Mesendoderm (in vitro differentiated cells): Measurements from ENCODE around the gene MARK4.
"Not testable (repeated sequence)": the region's sequence is repeated elsewhere in the genome, so short reads cannot be mapped to it uniquely, and the experiment has no call there.

ENCODE experiments used
- DNase-seq: peaks from one replicate; pipeline ENCODE4 v3.0.0; 2013
- H2AK5ac ChIP-seq: 2 replicates; pipeline ENCODE4 v1.6.1; 2013; ENCODE audit warnings: low read length, inconsistent platforms
- H2BK120ac ChIP-seq: 2 replicates; pipeline ENCODE4 v1.6.1; 2013; ENCODE audit warnings: low read depth, mild to moderate bottlenecking, low read length, moderate library complexity, mixed read lengths
- H2BK15ac ChIP-seq: replicated peaks from 2 replicates; pipeline ENCODE4 v1.6.1; 2013; ENCODE audit warnings: low read depth, mild to moderate bottlenecking, moderate library complexity
- H2BK5ac ChIP-seq: 2 replicates; pipeline ENCODE4 v1.6.1; 2013; ENCODE audit warnings: low read length, inconsistent platforms
- H3K18ac ChIP-seq: 2 replicates; pipeline ENCODE4 v1.6.1; 2013; ENCODE audit warnings: mild to moderate bottlenecking, low read length, mixed read lengths
- H3K23ac ChIP-seq: one replicate; pipeline ENCODE4 v1.6.1; 2013; ENCODE audit warnings: low read length
- H3K27ac ChIP-seq: 2 replicates; pipeline ENCODE4 v1.5.1; 2013; ENCODE audit warnings: low read depth, mild to moderate bottlenecking, inconsistent platforms, low read length, moderate library complexity
- H3K27me3 ChIP-seq: 2 replicates; pipeline ENCODE4 v1.6.1; 2013; ENCODE audit warnings: low read length, control low read depth, mild to moderate bottlenecking, inconsistent platforms; ENCODE audit not compliant: insufficient read depth, poor library complexity
- H3K36me3 ChIP-seq: 2 replicates; pipeline ENCODE4 v1.6.1; 2013; ENCODE audit warnings: low read length, inconsistent platforms; ENCODE audit not compliant: control insufficient read depth, insufficient read depth
- H3K4ac ChIP-seq: one replicate; pipeline ENCODE4 v1.6.1; 2013; ENCODE audit warnings: low read depth, mild to moderate bottlenecking, low read length, moderate library complexity
- H3K4me1 ChIP-seq: 2 replicates; pipeline ENCODE4 v1.6.1; 2013; ENCODE audit warnings: low read depth, low read length, inconsistent platforms; ENCODE audit not compliant: control insufficient read depth
- H3K4me2 ChIP-seq: 2 replicates; pipeline ENCODE4 v1.6.1; 2013; ENCODE audit warnings: low read length
- H3K4me3 ChIP-seq: 2 replicates; pipeline ENCODE4 v1.5.1; 2013; ENCODE audit warnings: mild to moderate bottlenecking, low read length
- H3K56ac ChIP-seq: one replicate; pipeline ENCODE4 v1.6.1; 2013; ENCODE audit warnings: low read length
- H3K79me1 ChIP-seq: 2 replicates; pipeline ENCODE4 v1.6.1; 2013; ENCODE audit warnings: low read length, inconsistent platforms
- H3K79me2 ChIP-seq: 2 replicates; pipeline ENCODE4 v1.6.1; 2013; ENCODE audit warnings: mild to moderate bottlenecking, low read length; ENCODE audit not compliant: control insufficient read depth, insufficient read depth
- H3K9ac ChIP-seq: 2 replicates; pipeline ENCODE4 v1.6.1; 2013; ENCODE audit warnings: low read length, inconsistent platforms
- H4K5ac ChIP-seq: one replicate; pipeline ENCODE4 v1.6.1; 2013; ENCODE audit warnings: low read length
- H4K8ac ChIP-seq: one replicate; pipeline ENCODE4 v1.6.1; 2013; ENCODE audit warnings: low read depth, mild to moderate bottlenecking, control low read depth, low read length, moderate library complexity
- WGBS: extraction: QIAGEN DNeasy Blood & Tissue Kit; methylation state at CpG from one replicate; pipeline ENCODE4 v1.1.7; 2013; ENCODE audit warnings: low lambda C conversion rate, missing lambda C conversion rate; ENCODE audit not compliant: insufficient coverage; ENCODE audit errors: extremely low coverage; 5-methylcytosine and 5-hydroxymethylcytosine counted together

The MARK4 gene

GRCh38 chr19:45218426-45218825 is 32.6 kb upstream of the MARK4 start:
- H3K4ac ChIP-seq = no peak overlapping the region
- H4K8ac ChIP-seq = no peak overlapping the region
- no peak overlapping the region for H2BK120ac ChIP-seq
- H3K79me1 ChIP-seq = no peaks in the 10 kb centered on the region
- H3K9ac ChIP-seq = no peak overlapping the region
- no peak overlapping the region for H2AK5ac ChIP-seq
- H3K36me3 ChIP-seq = no peaks in the 10 kb centered on the region
- WGBS = no CpG with 5 or more reads among the region's 4 CpGs
- H3K56ac ChIP-seq = no peak overlapping the region
- no peak overlapping the region for H3K23ac ChIP-seq
- no peak overlapping the region for H3K4me2 ChIP-seq
- peaks cover 23% of the 10 kb centered on the region for H3K27me3 ChIP-seq
- no peak for DNase-seq
- no peak overlapping the region for H3K4me3 ChIP-seq
- H2BK5ac ChIP-seq = no peak overlapping the region
- no peaks in the 10 kb centered on the region for H3K4me1 ChIP-seq
- no peaks in the 10 kb centered on the region for H3K79me2 ChIP-seq
- no peak overlapping the region for H4K5ac ChIP-seq
- H3K18ac ChIP-seq = no peak overlapping the region
- H3K27ac ChIP-seq = no peak overlapping the region
- no peak overlapping the region for H2BK15ac ChIP-seq

- peaks cover 23% of the 10 kb centered on the region for H3K27me3 ChIP-seq
- no peak overlapping the region for H2BK15ac ChIP-seq
- H4K5ac ChIP-seq = no peak overlapping the region
- no peaks in the 10 kb centered on the region for H3K79me1 ChIP-seq
- no peaks in the 10 kb centered on the region for H3K4me1 ChIP-seq
- H3K79me2 ChIP-seq = no peaks in the 10 kb centered on the region
- no peak overlapping the region for H3K4me2 ChIP-seq
- H3K36me3 ChIP-seq = no peaks in the 10 kb centered on the region
- no peak overlapping the region for H3K56ac ChIP-seq
- no peak overlapping the region for H3K4ac ChIP-seq
- no peak overlapping the region for H3K27ac ChIP-seq
- WGBS = no CpG with 5 or more reads among the region's 18 CpGs
- no peak overlapping the region for H2BK5ac ChIP-seq
- no peak overlapping the region for H3K23ac ChIP-seq
- no peak overlapping the region for H3K18ac ChIP-seq
- no peak overlapping the region for H2AK5ac ChIP-seq
- no peak for DNase-seq
- H3K9ac ChIP-seq = no peak overlapping the region
- no peak overlapping the region for H2BK120ac ChIP-seq
- H4K8ac ChIP-seq = no peak overlapping the region
- no peak overlapping the region for H3K4me3 ChIP-seq
These were observed 31.9 kb upstream of the MARK4 start for GRCh38 chr19:45218911-45219743.

GRCh38 chr19:45222724-45223123 is 28.3 kb upstream of the MARK4 start:
- H3K9ac ChIP-seq = no peak overlapping the region
- H3K23ac ChIP-seq = no peak overlapping the region
- H4K5ac ChIP-seq = no peak overlapping the region
- WGBS = no CpG with 5 or more reads among the region's 6 CpGs
- no peak overlapping the region for H3K4me2 ChIP-seq
- no peak for DNase-seq
- H3K56ac ChIP-seq = no peak overlapping the region
- no peak overlapping the region for H4K8ac ChIP-seq
- H3K27ac ChIP-seq = no peak overlapping the region
- no peak overlapping the region for H2BK120ac ChIP-seq
- no peak overlapping the region for H3K4me3 ChIP-seq
- H3K4ac ChIP-seq = no peak overlapping the region
- H3K18ac ChIP-seq = no peak overlapping the region
- no peak overlapping the region for H2AK5ac ChIP-seq
- no peak overlapping the region for H2BK15ac ChIP-seq
- no peaks in the 10 kb centered on the region for H3K36me3 ChIP-seq
- H3K79me2 ChIP-seq = no peaks in the 10 kb centered on the region
- no peak overlapping the region for H2BK5ac ChIP-seq
- peaks cover 7% of the 10 kb centered on the region for H3K27me3 ChIP-seq
- no peaks in the 10 kb centered on the region for H3K4me1 ChIP-seq
- H3K79me1 ChIP-seq = no peaks in the 10 kb centered on the region

- H3K27me3 ChIP-seq = peaks cover 2% of the 10 kb centered on the region
- H3K79me1 ChIP-seq = no peaks in the 10 kb centered on the region
- no peak overlapping the region for H3K56ac ChIP-seq
- no peak overlapping the region for H4K8ac ChIP-seq
- H3K4ac ChIP-seq = no peak overlapping the region
- H2AK5ac ChIP-seq = no peak overlapping the region
- no peak overlapping the region for H3K4me2 ChIP-seq
- no peak overlapping the region for H4K5ac ChIP-seq
- H2BK5ac ChIP-seq = no peak overlapping the region
- H3K23ac ChIP-seq = no peak overlapping the region
- H3K36me3 ChIP-seq = no peaks in the 10 kb centered on the region
- H3K79me2 ChIP-seq = no peaks in the 10 kb centered on the region
- no peak overlapping the region for H2BK15ac ChIP-seq
- WGBS = no CpG with 5 or more reads among the region's 5 CpGs
- no peak for DNase-seq
- no peak overlapping the region for H3K18ac ChIP-seq
- no peak overlapping the region for H3K9ac ChIP-seq
- H3K27ac ChIP-seq = no peak overlapping the region
- H3K4me1 ChIP-seq = no peaks in the 10 kb centered on the region
- no peak overlapping the region for H3K4me3 ChIP-seq
- H2BK120ac ChIP-seq = no peak overlapping the region
These were observed 27.2 kb upstream of the MARK4 start for GRCh38 chr19:45223879-45224278.

GRCh38 chr19:45224645-45225044 is 26.4 kb upstream of the MARK4 start:
- H2BK15ac ChIP-seq = no peak overlapping the region
- no peak overlapping the region for H2AK5ac ChIP-seq
- no peak overlapping the region for H3K27ac ChIP-seq
- H3K9ac ChIP-seq = no peak overlapping the region
- no CpG with 5 or more reads among the region's 11 CpGs for WGBS
- H3K36me3 ChIP-seq = no peaks in the 10 kb centered on the region
- no peak overlapping the region for H3K23ac ChIP-seq
- no peak overlapping the region for H2BK120ac ChIP-seq
- no peaks in the 10 kb centered on the region for H3K4me1 ChIP-seq
- H3K4ac ChIP-seq = no peak overlapping the region
- no peaks in the 10 kb centered on the region for H3K27me3 ChIP-seq
- no peak overlapping the region for H4K5ac ChIP-seq
- no peak overlapping the region for H2BK5ac ChIP-seq
- no peak overlapping the region for H3K4me3 ChIP-seq
- no peak overlapping the region for H3K18ac ChIP-seq
- no peaks in the 10 kb centered on the region for H3K79me2 ChIP-seq
- no peak overlapping the region for H4K8ac ChIP-seq
- no peak for DNase-seq
- no peaks in the 10 kb centered on the region for H3K79me1 ChIP-seq
- no peak overlapping the region for H3K56ac ChIP-seq
- no peak overlapping the region for H3K4me2 ChIP-seq

GRCh38 chr19:45229056-45229455 is 22.0 kb upstream of the MARK4 start:
- H3K18ac ChIP-seq, DNase-seq, H3K9ac ChIP-seq, H3K79me2 ChIP-seq, H3K4me3 ChIP-seq, H3K56ac ChIP-seq, H3K79me1 ChIP-seq, H3K27ac ChIP-seq, H2BK120ac ChIP-seq, H3K36me3 ChIP-seq, H3K4me1 ChIP-seq, H3K4ac ChIP-seq, H3K4me2 ChIP-seq, H4K8ac ChIP-seq, H2BK15ac ChIP-seq, H4K5ac ChIP-seq, H2AK5ac ChIP-seq, H2BK5ac ChIP-seq, H3K23ac ChIP-seq: not testable (repeated sequence)
- WGBS = no CpG with 5 or more reads among the region's 2 CpGs
- peaks cover 15% of the 10 kb centered on the region for H3K27me3 ChIP-seq
